ENCODE measurements around the gene FADS1.

The FADS1 gene

GRCh38 chr11:61776561-61777075, 40.2 kb downstream of the FADS1 start:
- peak; percentile 53 for DNase-seq (ENCODE audit: low read depth)

GRCh38 chr11:61775606-61776554, 40.9 kb downstream of the FADS1 start:
- no peak for DNase-seq (ENCODE audit: low read depth)

DNA sequence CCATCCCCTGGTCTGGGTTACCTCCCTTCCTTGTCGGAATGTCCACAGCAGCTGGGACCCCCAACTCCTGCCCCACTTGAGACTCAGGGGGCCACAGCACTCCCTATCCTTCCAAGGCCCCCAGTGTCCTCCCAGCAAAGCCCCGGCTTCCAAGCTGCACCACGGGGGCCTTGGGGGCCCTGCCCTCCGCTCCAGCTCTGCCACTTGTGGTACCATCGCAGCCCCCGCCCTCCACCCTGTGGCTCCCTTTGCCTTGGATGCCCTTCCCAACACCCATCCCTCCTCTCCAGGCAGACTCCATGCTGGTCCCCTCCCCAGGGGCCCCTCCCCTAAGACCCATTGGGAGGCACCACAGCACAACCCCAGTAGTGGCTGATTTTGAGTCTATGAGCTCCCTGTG, 41.7 kb downstream of the FADS1 start:
- no peak for DNase-seq (ENCODE audit: low read depth)

- no peak for DNase-seq (ENCODE audit: low read depth)
Measured at GRCh38 chr11:61774411-61774810, 42.4 kb downstream of the FADS1 start.

- no peak for DNase-seq (ENCODE audit: low read depth)
Measured at GRCh38 chr11:61773809-61774208, 43.0 kb downstream of the FADS1 start.

DNA sequence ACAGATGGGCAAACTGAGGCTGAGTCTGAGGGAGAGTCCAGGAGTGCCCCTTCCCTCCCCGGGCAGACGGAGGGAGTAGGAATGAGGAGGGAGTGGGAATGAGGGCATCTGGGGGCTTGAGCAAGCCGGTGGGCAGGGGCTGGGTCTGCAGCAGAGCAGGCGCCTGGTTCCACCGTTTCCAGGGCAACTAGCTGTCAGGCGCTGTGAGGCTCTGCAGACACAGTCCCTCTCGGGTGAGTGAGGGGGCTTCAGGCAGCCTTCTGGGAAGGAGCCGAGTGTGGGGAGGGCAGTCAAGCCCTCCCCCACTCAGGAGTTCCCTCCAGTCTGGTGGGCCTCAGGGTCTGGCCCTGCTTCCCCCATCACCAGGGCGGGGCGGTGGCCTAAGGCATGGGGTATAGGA, 43.4 kb downstream of the FADS1 start:
- DNase-seq (ENCODE audit: low read depth), result no peak

DNA sequence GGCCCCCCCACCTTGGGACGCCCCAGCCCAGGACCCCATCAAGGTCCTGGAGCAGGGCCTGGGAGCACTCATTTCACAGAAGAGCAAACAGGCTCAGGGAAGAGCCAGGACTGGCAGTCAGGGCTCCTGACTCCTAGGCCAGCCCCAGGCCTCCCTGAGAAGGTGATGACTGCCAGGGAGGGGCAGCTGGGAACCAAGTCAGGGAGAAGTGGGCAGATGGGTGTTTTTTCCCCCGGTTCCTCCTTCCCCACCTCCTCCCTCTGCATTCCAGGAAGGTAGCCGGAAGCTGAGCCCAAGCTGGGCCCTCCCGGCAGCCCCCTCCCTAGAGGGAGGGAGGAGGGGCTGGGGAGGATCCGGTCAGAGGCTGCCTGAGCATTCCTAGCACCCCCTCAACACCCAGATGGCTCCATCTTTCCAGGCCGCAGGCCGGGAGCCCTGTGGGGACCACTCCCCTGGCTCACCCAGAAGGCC, 44.8 kb downstream of the FADS1 start:
- DNase-seq (ENCODE audit: low read depth), result no peak

GRCh38 chr11:61771195-61771894, 45.5 kb downstream of the FADS1 start:
- DNase-seq (ENCODE audit: low read depth), result no peak

DNA sequence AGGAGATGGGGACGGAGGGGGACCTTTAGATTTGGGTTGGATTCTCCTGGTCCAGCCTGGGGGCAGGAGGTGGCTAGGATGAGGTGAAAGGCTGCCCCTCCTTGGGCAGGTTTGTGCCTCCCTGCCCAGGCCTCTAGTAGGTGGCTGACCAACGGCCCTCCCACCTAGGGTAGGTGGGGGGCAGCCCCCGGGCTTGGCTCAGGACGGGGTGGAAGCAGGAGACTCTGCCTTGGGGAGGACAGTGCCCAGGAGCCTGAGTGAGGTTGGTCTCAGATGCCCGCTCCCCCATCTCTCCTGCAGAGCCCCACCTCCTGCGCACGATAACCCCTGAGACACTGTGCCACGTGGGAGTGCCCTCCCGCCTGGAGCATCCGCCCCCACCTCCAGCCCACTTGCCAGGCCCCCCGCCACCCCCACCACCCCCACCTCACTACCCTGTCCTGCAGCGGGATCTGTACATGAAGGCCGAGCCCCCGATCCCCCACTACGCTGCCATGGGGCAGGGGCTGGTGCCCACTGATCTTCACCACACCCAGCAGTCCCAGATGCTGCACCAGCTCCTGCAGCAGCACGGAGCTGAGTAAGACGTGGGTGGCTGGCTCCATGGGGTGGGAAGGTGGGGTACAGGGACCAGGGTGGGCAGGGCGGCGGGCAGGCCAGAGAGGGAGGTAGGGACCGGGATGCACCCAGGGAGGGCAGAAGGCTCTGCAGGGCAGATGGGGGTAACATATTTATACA, 46.7 kb downstream of the FADS1 start:
- DNase-seq (ENCODE audit: low read depth), result no peak

DNA sequence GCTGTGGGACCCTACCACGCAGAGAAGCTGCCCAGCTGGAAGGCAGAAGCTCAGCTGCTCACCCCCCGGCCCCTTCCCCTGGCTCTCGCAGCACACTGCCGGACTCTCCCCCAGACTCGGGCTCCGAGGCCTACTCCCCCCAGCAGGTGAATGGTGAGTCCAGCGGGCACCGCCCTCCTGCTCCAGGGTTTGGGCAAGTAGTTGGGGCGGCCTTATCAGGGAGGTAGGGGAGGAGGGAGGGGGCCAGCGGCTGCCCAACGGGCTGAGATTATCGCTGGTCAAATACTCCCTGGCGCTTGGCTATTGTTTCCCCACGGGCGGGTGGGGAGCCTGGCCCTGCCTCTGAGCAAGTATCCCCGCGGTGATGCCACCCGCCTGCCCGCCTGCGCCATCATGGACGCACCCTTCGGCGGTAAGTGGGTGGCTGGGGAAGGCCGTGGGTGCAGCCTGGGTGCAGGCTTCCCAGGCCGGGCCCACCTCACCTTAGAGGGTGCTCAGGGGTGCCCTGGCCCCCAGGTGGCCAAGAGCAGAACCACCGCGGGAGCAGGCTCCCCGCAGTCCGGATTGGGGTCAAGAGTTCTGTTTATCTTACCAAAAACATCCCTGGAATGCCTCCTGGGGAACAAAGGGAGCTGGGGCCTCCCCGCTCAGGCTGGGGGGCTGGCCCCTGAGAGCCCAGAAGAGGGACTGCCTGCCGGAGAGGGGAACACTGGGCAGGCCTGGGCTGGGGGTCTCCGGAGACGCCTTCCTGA, 47.5 kb downstream of the FADS1 start:
- DNase-seq (ENCODE audit: low read depth), result no peak

- DNase-seq (ENCODE audit: low read depth), result no peak
Measured at GRCh38 chr11:61768376-61769076, 48.3 kb downstream of the FADS1 start.

- no peak for DNase-seq (ENCODE audit: low read depth)
Measured at GRCh38 chr11:61766353-61766841, 50.4 kb downstream of the FADS1 start.

DNA sequence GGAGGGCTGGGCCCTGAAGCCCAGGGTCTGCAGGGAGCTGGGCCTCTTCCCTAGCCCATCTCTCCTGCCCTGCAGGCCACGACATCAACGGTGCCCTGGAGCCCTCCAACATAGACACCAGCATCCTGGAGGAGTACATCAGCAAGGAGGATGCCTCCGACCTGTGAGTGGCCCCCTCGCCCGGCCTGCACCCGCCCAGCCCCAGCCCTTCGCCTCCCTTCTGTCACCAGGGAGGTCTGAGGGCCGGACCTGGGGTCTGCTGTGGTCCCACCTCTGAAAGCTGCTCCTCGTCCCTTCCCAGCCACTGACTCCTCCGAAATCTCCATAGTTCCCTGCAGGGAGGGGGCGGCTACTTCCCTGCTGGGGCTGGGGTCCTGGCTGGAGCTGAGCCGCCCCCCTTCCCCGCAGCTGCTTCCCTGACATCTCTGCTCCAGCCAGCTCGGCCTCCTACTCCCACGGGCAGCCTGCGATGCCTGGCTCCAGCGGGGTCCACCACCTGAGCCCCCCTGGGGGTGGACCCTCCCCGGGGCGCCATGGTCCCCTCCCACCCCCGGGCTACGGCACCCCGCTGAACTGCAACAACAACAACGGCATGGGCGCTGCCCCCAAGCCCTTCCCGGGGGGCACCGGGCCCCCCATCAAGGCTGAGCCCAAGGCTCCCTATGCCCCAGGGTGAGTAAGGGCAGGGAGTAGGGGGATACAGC, 51.1 kb downstream of the FADS1 start:
- DNase-seq (ENCODE audit: low read depth), result no peak

GRCh38 chr11:61764606-61765260, 52.1 kb downstream of the FADS1 start:
- DNase-seq (ENCODE audit: low read depth), result no peak

DNA sequence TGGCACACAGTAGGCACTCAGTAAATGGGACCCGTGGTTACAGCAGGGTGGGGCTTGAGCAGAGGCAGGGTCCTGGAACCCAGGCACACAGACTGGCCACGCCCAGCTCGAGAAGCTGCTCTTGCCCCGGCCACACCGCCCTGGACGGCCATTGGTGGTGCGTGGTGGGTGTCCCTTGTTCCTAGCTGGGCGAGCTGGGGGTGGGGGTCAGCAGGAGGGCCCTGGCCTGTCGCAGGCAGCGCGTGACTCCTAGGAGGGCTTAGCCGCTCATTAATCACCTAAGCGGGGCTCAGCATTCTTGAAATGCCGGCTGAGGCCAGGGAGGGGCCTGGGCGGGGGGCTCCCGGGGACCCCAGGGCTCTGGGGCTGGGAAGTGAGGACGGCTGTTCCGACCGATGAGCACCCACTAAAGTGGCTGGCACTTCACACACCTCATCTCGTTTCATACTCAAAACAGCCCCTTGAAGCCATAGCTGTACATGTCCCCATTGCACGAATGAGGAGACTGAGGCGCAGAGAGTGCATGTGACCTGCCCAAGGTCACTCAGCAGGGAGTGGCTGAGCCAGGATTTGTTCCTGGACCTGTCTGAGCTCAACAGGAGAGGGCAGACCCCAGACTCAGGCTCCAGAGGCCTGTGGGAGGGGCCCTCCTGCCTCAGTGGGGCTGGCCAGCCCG, 52.7 kb downstream of the FADS1 start:
- DNase-seq (ENCODE audit: low read depth), result no peak

- DNase-seq (ENCODE audit: low read depth), result no peak
Measured at GRCh38 chr11:61762798-61763197, 54.0 kb downstream of the FADS1 start.

GRCh38 chr11:61762223-61762615, 54.6 kb downstream of the FADS1 start:
- no peak for DNase-seq (ENCODE audit: low read depth)

DNA sequence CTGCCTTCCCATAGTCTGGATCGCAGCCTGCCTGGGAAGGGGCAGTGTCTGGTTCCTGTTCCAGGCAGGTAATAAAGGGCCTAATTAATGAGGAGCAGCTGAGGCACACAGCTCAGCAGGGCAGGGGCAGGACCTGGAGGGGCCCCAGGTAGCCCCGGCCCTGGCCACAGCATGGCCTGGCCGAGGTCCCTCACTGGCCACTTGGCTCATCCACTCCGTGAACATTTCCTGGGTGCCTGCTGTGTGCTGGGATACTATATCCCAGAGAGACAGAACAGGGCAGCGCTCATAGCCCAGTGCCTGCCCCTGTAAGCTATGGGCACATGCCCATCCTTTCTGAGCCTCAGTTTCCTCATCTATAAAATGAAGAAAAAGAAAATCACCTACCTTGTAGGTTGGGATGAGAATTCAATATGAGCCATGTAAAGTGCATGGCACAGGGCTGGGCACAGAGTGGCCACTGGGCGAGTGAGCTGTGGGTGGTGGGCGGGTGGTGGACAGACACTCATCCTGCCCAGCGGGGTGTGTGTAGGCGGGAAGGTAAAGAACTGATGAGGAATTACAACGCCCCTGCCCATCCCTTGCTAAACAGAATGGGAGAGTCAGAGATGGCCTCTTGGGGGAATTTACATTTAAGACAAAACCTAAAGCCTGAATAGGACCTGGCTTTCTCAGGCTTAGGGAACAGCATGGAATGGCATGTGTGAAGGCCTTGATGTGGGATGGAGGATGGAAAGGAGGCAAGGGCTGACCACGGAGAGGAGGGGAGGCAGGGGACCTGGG, 55.2 kb downstream of the FADS1 start:
- DNase-seq (ENCODE audit: low read depth), result no peak

Measured in activated T-cell treated with anti-CD3 and anti-CD28 coated beads for 24 hours (primary cell).